ENCODE results near the gene VPS16. TPM values are rescaled to one million over a fixed set of nuclear protein-coding genes. Genes with fewer than 3 reads are reported as not detected.
"Not testable (repeated sequence)": the region's sequence is repeated elsewhere in the genome, so short reads cannot be mapped to it uniquely, and the experiment has no call there.

Gene VPS16
- total RNA-seq, 4 donors from 2014 or later: 17.9 to 51.3 (median 31.9) TPM

DNA sequence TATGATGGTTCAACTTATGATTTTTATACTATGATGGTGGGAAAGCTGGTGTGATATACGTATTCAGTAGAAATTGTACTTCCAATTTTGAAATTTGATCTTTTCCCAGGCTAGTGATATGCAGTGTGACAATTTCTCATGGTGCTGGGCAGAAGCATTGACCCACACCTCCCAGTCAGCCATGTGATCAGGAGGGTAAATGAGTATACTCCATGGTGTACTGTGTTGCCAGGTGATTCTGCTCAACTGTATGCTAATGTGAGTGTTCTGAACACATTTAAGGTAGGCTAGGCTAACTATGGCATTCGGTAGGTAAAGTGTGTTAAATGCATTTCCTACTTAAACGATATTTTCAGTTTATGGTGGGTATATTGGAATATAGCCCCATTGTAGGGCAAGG is 51.8 kb downstream of the VPS16 start:
- Histone ChIP-seq H3K9me3 (peaks cover 0 to 7% (median 2%) of the 10 kb centered on the region in 4 donors), H3K27me3 (no peaks in the 10 kb centered on the region), H3K4me3 (no peak overlapping the region), H3K36me3 (peaks cover 0 to 6% (median 0%) of the 10 kb centered on the region in 3 donors), H3K4me1 (peaks cover 0 to 8% (median 0%) of the 10 kb centered on the region in 4 donors), H3K27ac (no peak overlapping the region)
- TF ChIP-seq EP300 (IDR thresholded peaks at IDR 0.05) (no peak), POLR2A (IDR thresholded peaks at IDR 0.05) (no peak)
- TF ChIP-seq, protein P1, sequence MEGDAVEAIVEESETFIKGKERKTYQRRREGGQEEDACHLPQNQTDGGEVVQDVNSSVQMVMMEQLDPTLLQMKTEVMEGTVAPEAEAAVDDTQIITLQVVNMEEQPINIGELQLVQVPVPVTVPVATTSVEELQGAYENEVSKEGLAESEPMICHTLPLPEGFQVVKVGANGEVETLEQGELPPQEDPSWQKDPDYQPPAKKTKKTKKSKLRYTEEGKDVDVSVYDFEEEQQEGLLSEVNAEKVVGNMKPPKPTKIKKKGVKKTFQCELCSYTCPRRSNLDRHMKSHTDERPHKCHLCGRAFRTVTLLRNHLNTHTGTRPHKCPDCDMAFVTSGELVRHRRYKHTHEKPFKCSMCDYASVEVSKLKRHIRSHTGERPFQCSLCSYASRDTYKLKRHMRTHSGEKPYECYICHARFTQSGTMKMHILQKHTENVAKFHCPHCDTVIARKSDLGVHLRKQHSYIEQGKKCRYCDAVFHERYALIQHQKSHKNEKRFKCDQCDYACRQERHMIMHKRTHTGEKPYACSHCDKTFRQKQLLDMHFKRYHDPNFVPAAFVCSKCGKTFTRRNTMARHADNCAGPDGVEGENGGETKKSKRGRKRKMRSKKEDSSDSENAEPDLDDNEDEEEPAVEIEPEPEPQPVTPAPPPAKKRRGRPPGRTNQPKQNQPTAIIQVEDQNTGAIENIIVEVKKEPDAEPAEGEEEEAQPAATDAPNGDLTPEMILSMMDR (IDR thresholded peaks at IDR 0.05): no peak
- DNase-seq (ENCODE audit: low spot score in 2 of 2): no peak
- 94 to 100% methylated on average over 3 of the region's 3 CpGs for WGBS, 2 donors

DNA sequence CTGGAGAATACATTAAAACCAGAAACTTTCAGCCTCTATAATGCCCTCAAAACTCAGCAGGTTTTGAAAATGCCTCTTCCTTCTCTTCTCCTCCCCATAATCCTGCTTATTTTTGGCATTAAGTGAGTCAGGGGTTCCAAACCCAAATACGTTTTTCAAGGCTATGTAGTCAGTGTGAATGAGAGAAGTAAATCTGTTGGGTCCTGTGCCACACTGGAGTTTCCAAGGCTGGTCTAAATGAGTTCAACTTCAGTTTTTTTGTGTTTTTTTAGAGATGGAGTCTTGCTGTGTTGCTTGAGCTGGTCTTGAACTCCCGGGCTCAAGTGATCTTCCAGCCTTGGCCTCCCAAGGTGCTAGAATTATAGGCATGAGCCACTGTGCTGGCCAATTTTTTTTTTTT is 53.7 kb downstream of the VPS16 start:
- no peak for DNase-seq (ENCODE audit: low spot score in 2 of 2)
- no peak overlapping the region for H3K4me3 ChIP-seq
- 86 to 94% methylated on average over 2 of the region's 2 CpGs for WGBS, 2 donors
- H3K27me3 ChIP-seq: no peaks in the 10 kb centered on the region
- TF ChIP-seq EP300 (IDR thresholded peaks at IDR 0.05) (no peak), POLR2A (IDR thresholded peaks at IDR 0.05) (no peak)
- TF ChIP-seq, protein P1 (IDR thresholded peaks at IDR 0.05): no peak
- peaks cover 0 to 6% (median 0%) of the 10 kb centered on the region in 3 donors for H3K36me3 ChIP-seq
- H3K27ac ChIP-seq: no peak overlapping the region
- H3K4me1 ChIP-seq: peaks cover 0 to 8% (median 0%) of the 10 kb centered on the region in 4 donors
- H3K9me3 ChIP-seq: peaks cover 0 to 7% (median 2%) of the 10 kb centered on the region in 4 donors

DNA sequence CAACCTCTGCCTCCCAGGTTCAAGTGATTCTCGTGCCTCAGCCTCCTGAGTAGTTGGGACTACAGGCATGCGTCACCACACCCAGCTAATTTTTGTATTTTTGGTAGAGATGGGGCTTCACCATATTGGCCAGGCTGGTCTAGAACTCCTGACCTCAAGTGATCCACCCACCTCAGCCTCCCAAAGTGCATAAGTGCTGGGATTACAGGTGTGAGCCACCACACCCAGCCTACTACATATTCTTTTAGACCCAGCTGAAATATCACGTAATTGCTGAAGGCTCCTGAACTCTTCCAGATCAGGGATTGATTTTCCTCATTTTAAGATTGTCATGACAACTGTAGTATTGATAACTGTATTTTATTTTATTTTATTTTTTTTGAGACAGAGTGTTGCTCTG is 54.6 kb downstream of the VPS16 start:
- not testable (repeated sequence) for DNase-seq (ENCODE audit: low spot score in 2 of 2); H3K9me3 ChIP-seq; H3K4me1 ChIP-seq; H3K27me3 ChIP-seq; H3K36me3 ChIP-seq; H3K27ac ChIP-seq; H3K4me3 ChIP-seq
- WGBS, 2 donors: 95 to 99% methylated on average over 3 of the region's 3 CpGs

DNA sequence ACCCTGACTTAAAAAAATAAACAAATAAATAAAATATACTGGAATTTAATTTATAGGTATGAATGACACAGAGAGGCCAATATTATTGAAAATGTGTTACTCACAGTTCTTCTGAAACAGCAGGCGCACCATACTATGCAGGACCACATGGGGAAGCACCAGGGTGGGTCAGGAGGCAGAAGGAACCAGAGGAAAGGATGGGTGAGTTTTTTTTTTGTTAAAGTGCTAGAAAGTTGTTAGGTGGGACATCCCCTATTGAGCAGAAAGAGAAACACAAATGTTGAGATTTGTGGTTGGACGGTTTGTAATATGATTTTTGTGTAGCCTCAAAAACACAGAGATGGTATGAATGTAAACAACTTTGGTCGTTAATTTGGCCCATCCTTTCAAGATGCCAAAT is 58.7 kb downstream of the VPS16 start:
- Histone ChIP-seq H3K27ac (no peak overlapping the region), H3K27me3 (no peaks in the 10 kb centered on the region), H3K4me3 (no peak overlapping the region), H3K4me1 (peaks cover 3 to 19% (median 8%) of the 10 kb centered on the region in 4 donors), H3K9me3 (peaks cover 0 to 7% (median 2%) of the 10 kb centered on the region in 4 donors), H3K36me3 (peaks cover 0 to 6% (median 0%) of the 10 kb centered on the region in 3 donors)
- DNase-seq (ENCODE audit: low spot score in 2 of 2): no peak
- WGBS, 2 donors: 87 to 91% methylated on average over 3 of the region's 3 CpGs
- TF ChIP-seq, protein P1 (IDR thresholded peaks at IDR 0.05): no peak
- TF ChIP-seq EP300 (IDR thresholded peaks at IDR 0.05): no peak
- no peak for TF ChIP-seq POLR2A (IDR thresholded peaks at IDR 0.05)

DNA sequence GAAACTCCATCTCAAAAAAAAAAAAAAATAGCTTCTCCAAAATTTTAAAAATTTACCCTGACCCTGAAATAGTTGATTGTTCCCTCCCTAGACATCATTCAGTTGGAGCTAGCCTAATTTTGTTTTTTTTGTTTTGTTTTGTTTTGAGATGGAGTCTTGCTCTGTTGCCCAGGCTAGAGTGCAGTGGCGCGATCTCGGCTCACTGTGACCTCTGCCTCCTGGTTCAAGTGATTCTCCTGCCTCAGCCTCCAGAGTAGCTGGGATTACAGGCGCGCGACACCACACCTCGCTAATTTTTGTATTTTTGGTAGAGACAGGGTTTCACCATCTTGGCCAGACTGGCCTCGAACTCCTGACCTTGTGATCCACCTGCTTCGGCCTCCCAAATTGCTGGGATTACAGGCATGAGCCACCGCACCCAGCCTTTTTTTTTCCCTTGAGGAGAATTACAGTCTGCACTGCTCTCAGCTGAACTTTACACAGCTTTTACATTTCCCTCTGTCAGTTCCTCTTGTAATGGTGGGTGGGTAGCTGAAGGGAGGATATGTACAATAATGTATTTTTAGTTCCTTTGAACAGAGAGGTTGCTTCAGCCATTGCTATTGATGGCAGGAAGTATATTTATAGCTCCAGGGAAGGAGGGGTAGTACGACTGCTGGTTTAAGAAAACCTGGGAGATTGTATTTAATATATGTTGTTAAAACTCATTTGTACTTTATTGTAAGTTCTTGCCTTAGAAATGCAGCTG is 60.5 kb downstream of the VPS16 start:
- Histone ChIP-seq H3K4me1 (peaks cover 3 to 19% (median 8%) of the 10 kb centered on the region in 4 donors), H3K9me3 (no peaks in the 10 kb centered on the region), H3K36me3 (no peaks in the 10 kb centered on the region), H3K27me3 (no peaks in the 10 kb centered on the region), H3K27ac (no peak overlapping the region), H3K4me3 (no peak overlapping the region)
- no peak for DNase-seq (ENCODE audit: low spot score in 2 of 2)
- TF ChIP-seq, protein P1 (IDR thresholded peaks at IDR 0.05): no peak
- TF ChIP-seq EP300 (IDR thresholded peaks at IDR 0.05) (no peak), POLR2A (IDR thresholded peaks at IDR 0.05) (no peak)
- WGBS, 2 donors: 76 to 78% methylated on average over 11 of the region's 11 CpGs
